AG04450 (cell line): ENCODE data around the gene AQP11. TPM values are rescaled to one million over a fixed set of nuclear protein-coding genes. Genes with fewer than 3 reads are reported as not detected.

Experiments
- CTCF ChIA-PET: fragments of 300-600, 350-600 bp; formaldehyde crosslinking; extraction: SDS; loops from one replicate; lab custom pipeline; 2022; ENCODE audit warnings: antibody characterized with exemption, inconsistent platforms; lab: Charles Lee
- POLR2A ChIA-PET: fragments of 350-600 bp; formaldehyde crosslinking; extraction: SDS; loops from one replicate; lab custom pipeline; 2021; ENCODE audit warnings: antibody characterized with exemption, inconsistent platforms; lab: Yijun Ruan, JAX
- DNase-seq: peaks from one replicate; pipeline ENCODE4 v3.0.0-alpha.2; 2011; ENCODE audit warnings: low read depth, low spot score
- H3K27ac ChIP-seq: one replicate; pipeline ENCODE4 v1.5.1; 2012; ENCODE audit warnings: low read depth, low read length, control low read depth
- H3K27me3 ChIP-seq: one replicate; pipeline ENCODE4 v1.6.0; 2012; ENCODE audit warnings: low read length; ENCODE audit not compliant: control insufficient read depth, insufficient read depth
- H3K4me3 ChIP-seq: 2 replicates; pipeline ENCODE4 v1.5.1; 2011; ENCODE audit warnings: mild to moderate bottlenecking, low read depth, low read length, control low read depth
- H3K9me3 ChIP-seq: 2 replicates; pipeline ENCODE4 v1.5.1; 2012; ENCODE audit warnings: low read length; ENCODE audit not compliant: control insufficient read depth, insufficient read depth
- CTCF ChIP-seq: IDR thresholded peaks from 2 replicates; pipeline ENCODE4 v1.5.1; 2011; ENCODE audit warnings: low read depth, low read length, control low read depth, inconsistent platforms
- polyA plus RNA-seq: library from polyadenylated mRNA; depleted of rRNA; stranded (reverse); fragments of >200 nt; gene quantifications from 2 replicates; pipeline ENCODE4 v1.2.3, GENCODE V29; 2011

AQP11 gene
- polyA plus RNA-seq, 1 experiment: 2.0 TPM

- Histone ChIP-seq H3K4me3 (no peak overlapping the region), H3K27ac (no peak overlapping the region), H3K9me3 (no peaks in the 10 kb centered on the region), H3K27me3 (no peaks in the 10 kb centered on the region)
- TF ChIP-seq CTCF: no peak
- ChIA-PET POLR2A (interaction anchor here (0.6 kb wide), 1 partner anchor 48 kb away, joined by 3 read pairs; no protein-coding TSS in a partner anchor), CTCF (no interaction called here)
- DNase-seq: peak; percentile 42
Observed at GRCh38 chr11:77596626-77597025, 6.9 kb downstream of the AQP11 start.

GRCh38 chr11:77598195-77598594 is 8.4 kb downstream of the AQP11 start:
- H3K9me3 ChIP-seq: no peaks in the 10 kb centered on the region
- CTCF ChIA-PET: no interaction called here
- POLR2A ChIA-PET: no interaction called here
- no peak overlapping the region for H3K4me3 ChIP-seq
- no peaks in the 10 kb centered on the region for H3K27me3 ChIP-seq
- H3K27ac ChIP-seq: no peak overlapping the region
- DNase-seq: no peak
- TF ChIP-seq CTCF: no peak

GRCh38 chr11:77602381-77603088 is 12.8 kb downstream of the AQP11 start:
- CTCF ChIA-PET: interaction anchor here (1.6 to 2.1 kb wide), 4 partner anchors 17 to 407 kb away, joined by 4 to 13 read pairs (median 6); no protein-coding TSS in a partner anchor
- peak; percentile 66 for DNase-seq
- Histone ChIP-seq H3K27ac (peak overlapping the region; percentile 95), H3K9me3 (no peaks in the 10 kb centered on the region), H3K4me3 (no peak overlapping the region), H3K27me3 (no peaks in the 10 kb centered on the region)
- POLR2A ChIA-PET: interaction anchor here (0.6 to 1.9 kb wide), 5 partner anchors 10 to 555 kb away, joined by 3 to 10 read pairs (median 5); partner anchors contain the start of gene AQP11
- no peak for TF ChIP-seq CTCF

GRCh38 chr11:77604281-77604680 is 14.5 kb downstream of the AQP11 start:
- Histone ChIP-seq H3K27ac (no peak overlapping the region), H3K9me3 (no peaks in the 10 kb centered on the region), H3K4me3 (no peak overlapping the region), H3K27me3 (no peaks in the 10 kb centered on the region)
- TF ChIP-seq CTCF: no peak
- DNase-seq: no peak
- ChIA-PET CTCF (interaction anchor here (1.1 to 2.1 kb wide), 3 partner anchors 12 to 56 kb away, joined by 3 to 13 read pairs (median 6); no protein-coding TSS in a partner anchor), POLR2A (no interaction called here)

- TF ChIP-seq CTCF: no peak
- ChIA-PET CTCF (no interaction called here), POLR2A (no interaction called here)
- DNase-seq: no peak
- Histone ChIP-seq H3K27me3 (no peaks in the 10 kb centered on the region), H3K27ac (no peak overlapping the region), H3K9me3 (no peaks in the 10 kb centered on the region), H3K4me3 (no peak overlapping the region)
Observed at GRCh38 chr11:77609234-77609633, 19.5 kb downstream of the AQP11 start.
